Stimulated activated CD4-positive, alpha-beta T cell treated with anti-CD3 and anti-CD28 coated beads, Interleukin-12 subunit alpha, Interleukin-12 subunit beta, amount 100 ng/mL, for 4 hours (primary cell): ENCODE measurements around the gene THAP4.
"Not testable (repeated sequence)": the region's sequence is repeated elsewhere in the genome, so short reads cannot be mapped to it uniquely, and the experiment has no call there.

Experiments
- DNase-seq: peaks from one replicate; pipeline ENCODE4 v3.0.0-alpha.2; 2020

The THAP4 gene

GRCh38 chr2:241665731-241666440 is 28.9 kb upstream of the THAP4 start:
- DNase-seq = no peak

- not testable (repeated sequence) for DNase-seq
These were observed 25.8 kb upstream of the THAP4 start for GRCh38 chr2:241662731-241663130.

- no peak for DNase-seq
These were observed 23.7 kb upstream of the THAP4 start for GRCh38 chr2:241660593-241661213.

- peak; percentile 21 for DNase-seq
These were observed 22.3 kb upstream of the THAP4 start for GRCh38 chr2:241659150-241659739.

- no peak for DNase-seq
These were observed 21.3 kb upstream of the THAP4 start for GRCh38 chr2:241658296-241658695.

GRCh38 chr2:241657786-241658254 is 20.9 kb upstream of the THAP4 start:
- DNase-seq = no peak

GRCh38 chr2:241656190-241656741 is 19.3 kb upstream of the THAP4 start:
- no peak for DNase-seq

- DNase-seq = no peak
These were observed 18.7 kb upstream of the THAP4 start for GRCh38 chr2:241655516-241656189.

- DNase-seq = no peak
These were observed 17.6 kb upstream of the THAP4 start for GRCh38 chr2:241654551-241654950.

GRCh38 chr2:241653210-241653750 is 16.3 kb upstream of the THAP4 start:
- no peak for DNase-seq

GRCh38 chr2:241652722-241653121 is 15.8 kb upstream of the THAP4 start:
- DNase-seq = no peak

- no peak for DNase-seq
These were observed 15.2 kb upstream of the THAP4 start for GRCh38 chr2:241652142-241652541.

GRCh38 chr2:241649927-241650326 is 13.0 kb upstream of the THAP4 start:
- no peak for DNase-seq

GRCh38 chr2:241649404-241649803 is 12.4 kb upstream of the THAP4 start:
- no peak for DNase-seq

- no peak for DNase-seq
These were observed 11.5 kb upstream of the THAP4 start for GRCh38 chr2:241648453-241648852.

- no peak for DNase-seq
These were observed 9.1 kb upstream of the THAP4 start for GRCh38 chr2:241645915-241646645.

GRCh38 chr2:241645056-241645914 is 8.3 kb upstream of the THAP4 start:
- no peak for DNase-seq

- no peak for DNase-seq
These were observed 4.7 kb upstream of the THAP4 start for GRCh38 chr2:241641631-241642030.

- no peak for DNase-seq
These were observed 3.3 kb upstream of the THAP4 start for GRCh38 chr2:241640165-241640795.

- DNase-seq = no peak
These were observed 2.4 kb upstream of the THAP4 start for GRCh38 chr2:241639385-241639784.

GRCh38 chr2:241638940-241639339 is 2.0 kb upstream of the THAP4 start:
- DNase-seq = no peak
